ENCODE data around the gene DCAF16. TPM values are rescaled to one million over a fixed set of nuclear protein-coding genes. Genes with fewer than 3 reads are reported as not detected.

The DCAF16 gene
- total RNA-seq, 1 experiment from 2014 or later = 46.2 TPM

- no CpG with 5 or more reads among the region's 8 CpGs for WGBS (ENCODE audit: extremely low coverage, insufficient read length, low lambda C conversion rate)
- no peak overlapping the region for H3K27ac ChIP-seq (ENCODE audit: insufficient read length, low read depth, low read length)
- H2AK5ac ChIP-seq (ENCODE audit: insufficient read length, low read length) = no peak overlapping the region
- no peaks in the 10 kb centered on the region for H3K27me3 Mint-ChIP-seq (ENCODE audit: low read depth)
- no peaks in the 10 kb centered on the region for H4K20me1 ChIP-seq (ENCODE audit: control insufficient read depth, insufficient read depth, insufficient read length)
- no peak overlapping the region for H3K23ac ChIP-seq (ENCODE audit: insufficient read length, low read depth, low read length)
- peak overlapping the region in 1 of 3 experiments; percentile 60; a peak in 2 of 7 replicates for H3K27ac Mint-ChIP-seq
- H3K9me3 ChIP-seq (ENCODE audit: control insufficient read depth, low read depth, low read length) = peaks cover 4% of the 10 kb centered on the region
- no peak overlapping the region for H3K14ac ChIP-seq (ENCODE audit: insufficient read depth, low read length)
- DNase-seq = no peak
- peaks cover 0 to 11% (median 8%) of the 10 kb centered on the region in 3 experiments; a peak in 2 of 7 replicates for H3K36me3 Mint-ChIP-seq (ENCODE audit: insufficient read depth in 1 of 3, low read depth in 3 of 3)
- no peak overlapping the region for H4K5ac ChIP-seq (ENCODE audit: insufficient read length, low read depth, low read length)
- H2BK20ac ChIP-seq (ENCODE audit: low read depth, low read length, poor library complexity, severe bottlenecking) = no peak overlapping the region
- no peak overlapping the region for H2AFZ ChIP-seq (ENCODE audit: low read length)
- no peak overlapping the region for H2BK5ac ChIP-seq (ENCODE audit: insufficient read length, low read length)
- H3K23me2 ChIP-seq (ENCODE audit: insufficient read length, low read depth, low read length, poor library complexity, severe bottlenecking) = no peaks in the 10 kb centered on the region
- no peak overlapping the region for H3K9ac ChIP-seq (ENCODE audit: extremely low read depth, insufficient read length, low read length)
- no peak overlapping the region for H3K18ac ChIP-seq (ENCODE audit: insufficient read length, low read depth, low read length)
- H2BK12ac ChIP-seq (ENCODE audit: insufficient read length, low read depth, low read length) = no peak overlapping the region
- no peaks in the 10 kb centered on the region for H3K27me3 ChIP-seq (ENCODE audit: insufficient read depth, low read length)
- H3K4me3 Mint-ChIP-seq = no peak overlapping the region
- no peaks in the 10 kb centered on the region for H3K4me1 ChIP-seq (ENCODE audit: insufficient read depth, low read length)
- H3K4me1 Mint-ChIP-seq = no peaks in the 10 kb centered on the region
- H4K8ac ChIP-seq (replicated peaks; ENCODE audit: insufficient read length, low read depth, low read length) = no peak overlapping the region
- no peaks in the 10 kb centered on the region for H3K79me1 ChIP-seq (ENCODE audit: insufficient read depth, low read depth, low read length, poor library complexity, severe bottlenecking)
- H4K91ac ChIP-seq (ENCODE audit: insufficient read length, low read depth, low read length) = no peak overlapping the region
- H3T11ph ChIP-seq (ENCODE audit: low read length) = no peak overlapping the region
- no peak overlapping the region for H3K56ac ChIP-seq (ENCODE audit: insufficient read length, low read depth, low read length)
- H2BK15ac ChIP-seq (ENCODE audit: low read depth, low read length) = no peak overlapping the region
- H3K79me2 ChIP-seq (ENCODE audit: insufficient read depth, low read length) = no peaks in the 10 kb centered on the region
- H3K4me2 ChIP-seq (ENCODE audit: insufficient read depth, insufficient read length, low read length) = no peak overlapping the region
- no peak overlapping the region for H2BK120ac ChIP-seq (ENCODE audit: low read depth, low read length, poor library complexity, severe bottlenecking)
- no peak overlapping the region for H3K4ac ChIP-seq (ENCODE audit: low read depth, low read length)
- peaks cover 15 to 20% of the 10 kb centered on the region in 2 experiments; a peak in 4 of 5 replicates for H3K9me3 Mint-ChIP-seq
- TF ChIP-seq CTCF (conservative IDR thresholded peaks at IDR 0.05) = no peak
These were observed 41.0 kb downstream of the DCAF16 start for GRCh38 chr4:17769406-17770174.

Data from H9 (cell line).